CD4-positive, alpha-beta memory T cell (primary cell): ENCODE results near the gene ESPL1. TPM values are rescaled to one million over a fixed set of nuclear protein-coding genes. Genes with fewer than 3 reads are reported as not detected.

Source experiments
- CTCF ChIA-PET: fragments of 350-600 bp; sonication (Branson Sonifier 250); formaldehyde crosslinking; loops from one replicate; lab custom pipeline; 2021; ENCODE audit warnings: inconsistent platforms; ENCODE audit not compliant: partially characterized antibody; lab: Charles Lee
- POLR2A ChIA-PET: fragments of 350-600 bp; sonication (Branson Sonifier 250); formaldehyde crosslinking; loops from one replicate; lab custom pipeline; 2021; ENCODE audit not compliant: partially characterized antibody; lab: Charles Lee
- DNase-seq, 5 donors: peaks; one replicate each; pipeline versions ENCODE4 v3.0.0 to v3.0.0-alpha.2; 2020 to 2022; ENCODE audit warnings: mixed read lengths in 1 of 5
- H3K27ac ChIP-seq: one replicate; pipeline ENCODE4 v1.7.0; 2013; ENCODE audit warnings: low read depth, low read length
- H3K27me3 ChIP-seq: 2 replicates; pipeline ENCODE4 v1.7.0; 2013; ENCODE audit warnings: mild to moderate bottlenecking, low read length, moderate library complexity; ENCODE audit not compliant: insufficient read depth
- H3K36me3 ChIP-seq: 2 replicates; pipeline ENCODE4 v1.7.0; 2013; ENCODE audit warnings: mild to moderate bottlenecking, low read length, moderate library complexity; ENCODE audit not compliant: insufficient read depth
- H3K4me1 ChIP-seq: 2 replicates; pipeline ENCODE4 v1.7.0; 2013; ENCODE audit warnings: mild to moderate bottlenecking, low read length, moderate library complexity; ENCODE audit not compliant: insufficient read depth
- H3K4me3 ChIP-seq, 2 donors: one replicate each; pipeline ENCODE4 v1.7.0; 2013; ENCODE audit warnings: low read length in 2 of 2, mild to moderate bottlenecking in 1 of 2
- H3K9me3 ChIP-seq, 2 donors: one replicate each; pipeline ENCODE4 v1.7.0; 2013; ENCODE audit warnings: low read length in 2 of 2, control low read depth in 1 of 2; ENCODE audit not compliant: control insufficient read depth in 1 of 2
- H3K27ac Mint-ChIP-seq, 7 donors: one replicate each; pipeline ENCODE4 v1.8.0; 2020 to 2021; ENCODE audit warnings: mixed read lengths in 7 of 7, mild to moderate bottlenecking in 6 of 7, inconsistent platforms in 3 of 7, moderate library complexity in 3 of 7
- H3K27me3 Mint-ChIP-seq, 2 donors: one replicate each; pipeline ENCODE4 v1.8.0; 2020 to 2021; ENCODE audit warnings: mixed read lengths in 2 of 2
- H3K36me3 Mint-ChIP-seq, 2 donors: one replicate each; pipeline ENCODE4 v1.8.0; 2020 to 2021; ENCODE audit warnings: mixed read lengths in 2 of 2, inconsistent platforms in 1 of 2, mild to moderate bottlenecking in 1 of 2
- H3K4me1 Mint-ChIP-seq, 4 donors: one replicate each; pipeline ENCODE4 v1.8.0; 2020 to 2021; ENCODE audit warnings: mixed read lengths in 4 of 4, mild to moderate bottlenecking in 1 of 4
- H3K4me3 Mint-ChIP-seq, 8 donors: one replicate each; pipeline ENCODE4 v1.8.0; 2020 to 2021; ENCODE audit warnings: mixed read lengths in 8 of 8, mild to moderate bottlenecking in 7 of 8, moderate library complexity in 6 of 8, inconsistent platforms in 3 of 8
- H3K9me3 Mint-ChIP-seq, 8 donors: one replicate each; pipeline ENCODE4 v1.8.0; 2020 to 2021; ENCODE audit warnings: mixed read lengths in 8 of 8, mild to moderate bottlenecking in 5 of 8, inconsistent platforms in 3 of 8, moderate library complexity in 1 of 8
- intact Hi-C: fragments of 100-400 bp; cut with micrococcal nuclease; formaldehyde crosslinking; loops from one replicate; pipeline ENCODE4 v1.15.1; 2023
- polyA plus RNA-seq, 2 donors: library from polyadenylated mRNA; unstranded; fragments of 300-500 nt; fragmentation: Illumina TruSeq; gene quantifications; one replicate each; pipeline ENCODE4 v1.2.3, GENCODE V29; 2021
- total RNA-seq, 2 experiments: library from RNA; stranded (reverse); gene quantifications; one replicate each; pipeline ENCODE4 v1.2.3, GENCODE V29; 2021

ESPL1 gene
- total and polyA plus RNA-seq, 4 experiments from 2014 or later: 0.16 to 0.55 (median 0.20) TPM; not detected in 1

DNA sequence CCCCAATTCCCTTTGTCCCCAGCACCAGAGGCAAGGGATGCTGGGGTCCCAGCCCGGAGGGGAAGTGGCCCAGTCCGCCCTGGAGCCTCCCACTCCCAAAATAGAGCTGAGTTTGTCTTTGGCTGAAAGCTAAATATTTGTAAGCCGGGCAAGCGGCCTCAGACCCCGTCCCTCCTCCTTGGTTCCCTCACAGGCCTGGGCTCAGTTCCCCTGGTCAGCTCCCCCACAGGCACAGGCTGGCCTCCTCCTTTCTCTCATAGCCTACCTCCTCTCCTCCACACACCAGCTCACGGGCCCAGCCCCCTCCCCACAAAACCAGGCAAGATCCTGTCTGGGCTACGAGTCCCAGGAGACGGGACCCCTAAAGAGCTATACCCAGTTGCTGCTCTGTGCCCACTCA, 66.7 kb downstream of the ESPL1 start:
- ChIA-PET POLR2A (interaction anchor here (0.9 to 1.2 kb wide), 2 partner anchors 10 to 14 kb away, joined by 3 to 4 read pairs; partner anchors contain the start of gene AAAS), CTCF (interaction anchor here (1.0 to 2.3 kb wide), 3 partner anchors 11 to 86 kb away, joined by 5 to 15 read pairs (median 7); no protein-coding TSS in a partner anchor)
- no peak overlapping the region for H3K27ac ChIP-seq
- H3K4me1 ChIP-seq: no peaks in the 10 kb centered on the region
- H3K4me3 ChIP-seq: no peak overlapping the region
- no peaks in the 10 kb centered on the region for H3K9me3 Mint-ChIP-seq
- H3K27me3 ChIP-seq: peaks cover 22% of the 10 kb centered on the region
- H3K4me1 Mint-ChIP-seq: peaks cover 0 to 7% (median 2%) of the 10 kb centered on the region in 4 donors
- intact Hi-C loops: no loop called here
- H3K4me3 Mint-ChIP-seq: no peak overlapping the region
- H3K36me3 ChIP-seq: no peaks in the 10 kb centered on the region
- no peaks in the 10 kb centered on the region for H3K9me3 ChIP-seq
- H3K27ac Mint-ChIP-seq: no peak overlapping the region
- no peak for DNase-seq
- H3K36me3 Mint-ChIP-seq: no peaks in the 10 kb centered on the region
- peaks cover 21 to 53% of the 10 kb centered on the region in 2 donors for H3K27me3 Mint-ChIP-seq

DNA sequence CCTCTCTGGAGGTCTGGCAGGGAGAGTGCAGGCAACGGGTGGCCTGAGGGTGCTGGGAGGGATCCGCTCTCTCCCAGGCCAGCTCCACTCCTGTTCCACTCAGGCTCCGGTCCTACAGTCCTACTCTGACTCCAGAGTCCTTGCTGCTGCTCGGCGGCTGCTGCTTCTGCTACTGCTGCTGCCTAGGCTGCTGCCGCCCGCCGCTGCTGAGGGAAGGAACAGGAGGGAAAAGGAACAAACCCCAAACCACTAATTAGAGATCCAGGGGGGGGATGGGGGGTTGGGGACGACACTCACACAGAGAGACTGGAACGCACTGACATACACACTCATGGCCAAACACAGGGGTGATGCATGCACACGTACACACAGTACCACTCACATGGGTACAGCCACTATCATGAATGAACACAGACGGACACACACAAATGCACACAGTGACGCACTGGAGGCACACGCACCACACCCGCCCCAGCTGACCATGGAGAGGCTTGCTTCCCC, 68.1 kb downstream of the ESPL1 start, which contains the start of gene SP7:
Gene SP7, minus strand, starts transcription at position 174 of the 501 bp plus-strand sequence. CDS start 708 bp downstream, outside the sequence.
- Histone ChIP-seq H3K4me1 (no peaks in the 10 kb centered on the region), H3K4me3 (no peak within 1 kb of the TSS), H3K36me3 (no peaks in the 10 kb centered on the region), H3K9me3 (no peaks in the 10 kb centered on the region), H3K27ac (no peak within 1 kb of the TSS), H3K27me3 (peaks cover 22% of the 10 kb centered on the region)
- H3K27me3 Mint-ChIP-seq: peaks cover 21 to 52% of the 10 kb centered on the region in 2 donors
- no peaks in the 10 kb centered on the region for H3K36me3 Mint-ChIP-seq
- H3K27ac Mint-ChIP-seq: peak within 1 kb of the TSS in 1 of 7 donors; percentile 11
- ChIA-PET POLR2A (no interaction called here), CTCF (interaction anchor here (2.3 kb wide), 2 partner anchors 9 to 85 kb away, joined by 7 to 15 read pairs; no protein-coding TSS in a partner anchor)
- DNase-seq: no peak
- peaks cover 0 to 7% (median 2%) of the 10 kb centered on the region in 4 donors for H3K4me1 Mint-ChIP-seq
- H3K9me3 Mint-ChIP-seq: peaks cover 0 to 1% (median 0%) of the 10 kb centered on the region in 8 donors
- intact Hi-C loops: no loop called here
- peak within 1 kb of the TSS in 1 of 8 donors; percentile 6 for H3K4me3 Mint-ChIP-seq

DNA sequence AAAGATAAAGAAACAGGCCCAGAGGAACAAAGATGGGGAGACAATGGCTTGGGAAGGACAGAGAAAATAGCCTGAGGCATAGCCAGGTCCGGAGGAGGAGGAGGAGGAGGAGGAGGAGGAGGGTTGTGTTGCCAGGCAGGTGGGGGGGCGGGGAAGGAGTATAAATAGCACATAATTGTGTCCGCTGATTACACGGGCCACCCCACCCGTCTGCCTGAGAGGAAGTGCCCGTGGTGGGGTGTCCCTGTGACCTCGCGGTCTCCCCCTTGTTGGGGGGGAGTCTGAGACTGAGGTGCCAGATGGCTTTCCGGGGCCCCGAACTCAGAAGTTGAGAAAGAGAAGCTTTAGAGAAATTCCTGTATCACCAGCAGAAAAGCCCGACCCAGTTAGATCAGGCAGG, 69.9 kb downstream of the ESPL1 start:
- Mint-ChIP-seq H3K36me3 (no peaks in the 10 kb centered on the region), H3K9me3 (peaks cover 0 to 1% (median 0%) of the 10 kb centered on the region in 8 donors), H3K4me1 (peaks cover 0 to 10% (median 2%) of the 10 kb centered on the region in 4 donors), H3K27ac (peak overlapping the region in 2 of 7 donors; percentile 17 to 68), H3K27me3 (peaks cover 20 to 44% of the 10 kb centered on the region in 2 donors), H3K4me3 (no peak overlapping the region)
- ChIA-PET CTCF (interaction anchor here (1.9 kb wide), 1 partner anchor 14 kb away, joined by 11 read pairs; no protein-coding TSS in a partner anchor), POLR2A (no interaction called here)
- Histone ChIP-seq H3K4me3 (no peak overlapping the region), H3K27me3 (peaks cover 22% of the 10 kb centered on the region), H3K27ac (no peak overlapping the region), H3K36me3 (no peaks in the 10 kb centered on the region), H3K4me1 (no peaks in the 10 kb centered on the region), H3K9me3 (no peaks in the 10 kb centered on the region)
- intact Hi-C loops: no loop called here
- no peak for DNase-seq

DNA sequence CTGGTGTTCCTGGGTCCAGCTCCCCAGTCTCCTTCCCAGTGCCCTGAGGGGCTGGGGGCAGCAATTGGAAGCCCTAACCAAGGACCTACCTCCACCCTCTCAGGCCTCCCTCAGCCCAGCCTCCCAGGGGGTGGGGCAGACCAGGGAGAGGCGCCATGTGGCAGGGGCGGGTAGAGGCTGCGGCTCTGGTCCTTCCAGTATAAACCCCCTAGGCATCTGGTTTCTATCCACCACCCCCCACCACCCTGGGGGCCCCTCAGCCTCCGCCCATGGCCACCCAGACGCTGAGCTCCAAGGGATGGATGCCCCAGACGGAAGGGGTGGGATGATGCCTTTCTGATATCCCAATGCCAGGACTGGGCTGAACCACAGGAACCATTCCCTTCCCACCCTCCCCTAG, 70.8 kb downstream of the ESPL1 start:
- H3K27me3 Mint-ChIP-seq: peaks cover 20 to 42% of the 10 kb centered on the region in 2 donors
- POLR2A ChIA-PET: no interaction called here
- no peaks in the 10 kb centered on the region for H3K9me3 ChIP-seq
- peaks cover 0 to 1% (median 0%) of the 10 kb centered on the region in 8 donors for H3K9me3 Mint-ChIP-seq
- H3K4me3 ChIP-seq: no peak overlapping the region
- H3K27ac Mint-ChIP-seq: no peak overlapping the region
- no peak overlapping the region for H3K27ac ChIP-seq
- peaks cover under 1% of the 10 kb centered on the region for H3K4me1 ChIP-seq
- no peak for DNase-seq
- H3K36me3 ChIP-seq: no peaks in the 10 kb centered on the region
- peaks cover 22% of the 10 kb centered on the region for H3K27me3 ChIP-seq
- CTCF ChIA-PET: interaction anchor here (1.9 kb wide), 1 partner anchor 13 kb away, joined by 11 read pairs; no protein-coding TSS in a partner anchor
- intact Hi-C loops: no loop called here
- no peaks in the 10 kb centered on the region for H3K36me3 Mint-ChIP-seq
- H3K4me1 Mint-ChIP-seq: peaks cover under 1 to 13% (median 5%) of the 10 kb centered on the region in 4 donors
- no peak overlapping the region for H3K4me3 Mint-ChIP-seq

DNA sequence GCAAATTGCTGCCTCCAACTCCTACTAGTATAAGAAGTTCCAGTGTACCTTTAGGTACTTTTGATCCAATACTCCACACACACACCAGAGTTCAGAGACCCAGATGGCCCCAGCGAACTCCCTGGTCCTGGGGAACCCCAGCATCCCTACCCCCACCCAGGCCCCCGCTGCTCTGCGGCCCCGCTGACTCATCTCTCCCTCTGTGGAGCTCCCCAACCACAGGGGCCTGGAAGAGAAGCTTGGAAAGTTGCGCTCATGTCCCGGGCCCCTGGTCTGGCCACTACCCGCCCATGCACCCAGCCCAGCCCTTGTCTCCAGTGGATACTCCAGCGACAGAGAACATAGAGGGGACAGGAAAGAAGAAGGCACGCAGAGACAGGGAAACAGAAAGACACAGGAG, 72.3 kb downstream of the ESPL1 start:
- no peak for DNase-seq
- POLR2A ChIA-PET: interaction anchor here (0.6 kb wide), 1 partner anchor 226 kb away, joined by 3 read pairs; no protein-coding TSS in a partner anchor
- H3K4me1 Mint-ChIP-seq: peaks cover 12 to 21% (median 16%) of the 10 kb centered on the region in 4 donors
- Histone ChIP-seq H3K27ac (no peak overlapping the region), H3K27me3 (peaks cover 19% of the 10 kb centered on the region), H3K4me3 (no peak overlapping the region), H3K4me1 (peaks cover 7% of the 10 kb centered on the region), H3K36me3 (no peaks in the 10 kb centered on the region), H3K9me3 (no peaks in the 10 kb centered on the region)
- intact Hi-C loops: no loop called here
- CTCF ChIA-PET: interaction anchor here (1.2 kb wide), 1 partner anchor 12 kb away, joined by 5 read pairs; no protein-coding TSS in a partner anchor
- H3K27me3 Mint-ChIP-seq: peaks cover 18 to 30% of the 10 kb centered on the region in 2 donors
- H3K4me3 Mint-ChIP-seq: no peak overlapping the region
- peaks cover 0 to 1% (median 0%) of the 10 kb centered on the region in 8 donors for H3K9me3 Mint-ChIP-seq
- H3K27ac Mint-ChIP-seq: no peak overlapping the region
- H3K36me3 Mint-ChIP-seq: no peaks in the 10 kb centered on the region

Other genes with a start within 250 kb of the ESPL1 start
- 1 to 10 TPM; 6.3 to 7.2 TPM for gene TNS2, start 218.2 kb upstream of the ESPL1 start, total RNA-seq
- gene TNS2, start 218.2 kb upstream of the ESPL1 start, polyA plus RNA-seq: under 1 TPM; 0.27 to 0.45 TPM
- 10 to 100 TPM; 54.3 to 59.3 TPM for gene SPRYD3, start 188.9 kb upstream of the ESPL1 start, total RNA-seq
- gene SPRYD3, start 188.9 kb upstream of the ESPL1 start, polyA plus RNA-seq: 10 to 100 TPM; 54.2 to 71.7 TPM
- gene IGFBP6, start 170.6 kb upstream of the ESPL1 start, total RNA-seq: under 1 TPM in 1 of 2 experiments, not detected in 1; 0.61 TPM
- 1 to 10 TPM in 1 of 2 donors, under 1 TPM in 1; 0.53 to 1.5 TPM for gene IGFBP6, start 170.6 kb upstream of the ESPL1 start, polyA plus RNA-seq
- under 1 TPM; 0.26 to 0.42 TPM for gene SOAT2, start 164.8 kb upstream of the ESPL1 start, total RNA-seq
- under 1 TPM; 0.20 to 0.85 TPM for gene SOAT2, start 164.8 kb upstream of the ESPL1 start, polyA plus RNA-seq
- gene ZNF740, start 87.6 kb upstream of the ESPL1 start, total RNA-seq: 100 to 1,000 TPM; 109 to 113 TPM
- 1 to 10 TPM in 1 of 2 donors, under 1 TPM in 1; 0.90 to 3.5 TPM for gene ZNF740, start 87.6 kb upstream of the ESPL1 start, polyA plus RNA-seq
- 10 to 100 TPM; 62.5 to 64.2 TPM for gene CSAD, start 87.4 kb upstream of the ESPL1 start, total RNA-seq
- 1 to 10 TPM; 1.1 to 2.9 TPM for gene CSAD, start 87.4 kb upstream of the ESPL1 start, polyA plus RNA-seq
- 100 to 1,000 TPM; 382 to 397 TPM for gene ITGB7, start 61.0 kb upstream of the ESPL1 start, total RNA-seq
- gene ITGB7, start 61.0 kb upstream of the ESPL1 start, polyA plus RNA-seq: 100 to 1,000 TPM; 271 to 374 TPM
- gene RARG, start 36.1 kb upstream of the ESPL1 start, total RNA-seq: 10 to 100 TPM; 84.7 to 86.0 TPM
- 10 to 100 TPM; 13.2 to 25.1 TPM for gene RARG, start 36.1 kb upstream of the ESPL1 start, polyA plus RNA-seq
- 100 to 1,000 TPM; 717 to 718 TPM for gene PFDN5, start 27.2 kb downstream of the ESPL1 start, total RNA-seq
- 1,000 to 10,000 TPM; 1,306 to 1,410 TPM for gene PFDN5, start 27.2 kb downstream of the ESPL1 start, polyA plus RNA-seq
- gene MYG1, start 31.4 kb downstream of the ESPL1 start, total RNA-seq: 10 to 100 TPM; 46.0 to 50.8 TPM
- 10 to 100 TPM; 62.4 to 78.2 TPM for gene MYG1, start 31.4 kb downstream of the ESPL1 start, polyA plus RNA-seq
- gene AAAS, start 53.3 kb downstream of the ESPL1 start, total RNA-seq: 10 to 100 TPM; 63.6 to 66.5 TPM
- gene AAAS, start 53.3 kb downstream of the ESPL1 start, polyA plus RNA-seq: 10 to 100 TPM; 32.5 to 47.8 TPM
- gene SP7, start 68.1 kb downstream of the ESPL1 start, total RNA-seq: not detected
- gene SP7, start 68.1 kb downstream of the ESPL1 start, polyA plus RNA-seq: not detected
- 100 to 1,000 TPM; 109 to 110 TPM for gene SP1, start 111.9 kb downstream of the ESPL1 start, total RNA-seq
- gene SP1, start 111.9 kb downstream of the ESPL1 start, polyA plus RNA-seq: 10 to 100 TPM in 1 of 2 donors, 1 to 10 TPM in 1; 4.3 to 10.6 TPM
- not detected for gene AMHR2, start 155.6 kb downstream of the ESPL1 start, total RNA-seq
- not detected for gene AMHR2, start 155.6 kb downstream of the ESPL1 start, polyA plus RNA-seq
- 100 to 1,000 TPM; 242 to 247 TPM for gene PRR13, start 173.4 kb downstream of the ESPL1 start, total RNA-seq
- gene PRR13, start 173.4 kb downstream of the ESPL1 start, polyA plus RNA-seq: 100 to 1,000 TPM; 545 to 843 TPM
- 100 to 1,000 TPM; 848 to 858 TPM for gene PCBP2, start 183.8 kb downstream of the ESPL1 start, total RNA-seq
- gene PCBP2, start 183.8 kb downstream of the ESPL1 start, polyA plus RNA-seq: 100 to 1,000 TPM in 1 of 2 donors, 10 to 100 TPM in 1; 88.0 to 118 TPM
- gene MAP3K12, start 231.2 kb downstream of the ESPL1 start, total RNA-seq: 10 to 100 TPM; 25.0 to 28.2 TPM
- 1 to 10 TPM; 3.1 to 8.5 TPM for gene MAP3K12, start 231.2 kb downstream of the ESPL1 start, polyA plus RNA-seq
- gene TARBP2, start 233.0 kb downstream of the ESPL1 start, total RNA-seq: 10 to 100 TPM; 26.9 to 37.0 TPM
- gene TARBP2, start 233.0 kb downstream of the ESPL1 start, polyA plus RNA-seq: 10 to 100 TPM; 24.5 to 33.1 TPM
- gene NPFF, start 239.2 kb downstream of the ESPL1 start, total RNA-seq: not detected
- gene NPFF, start 239.2 kb downstream of the ESPL1 start, polyA plus RNA-seq: not detected